Type B pancreatic cell (in vitro differentiated cells): ENCODE data around the gene ROR1. TPM values are rescaled to one million over a fixed set of nuclear protein-coding genes. Genes with fewer than 3 reads are reported as not detected.

Source experiments
- DNase-seq: peaks from one replicate; pipeline ENCODE4 v3.0.0; 2021; ENCODE audit warnings: mixed read lengths; ENCODE audit not compliant: unreplicated experiment; ENCODE audit errors: extremely low spot score
- H3K27ac Mint-ChIP-seq: 2 replicates; pipeline ENCODE4 v1.8.0; 2021; ENCODE audit warnings: mild to moderate bottlenecking, mixed read lengths
- H3K27me3 Mint-ChIP-seq: 2 replicates; pipeline ENCODE4 v1.8.0; 2021; ENCODE audit warnings: mixed read lengths
- H3K36me3 Mint-ChIP-seq: 2 replicates; pipeline ENCODE4 v1.8.0; 2021; ENCODE audit warnings: mixed read lengths
- H3K4me1 Mint-ChIP-seq: one replicate; pipeline ENCODE4 v1.8.0; 2021; ENCODE audit warnings: mixed read lengths; ENCODE audit not compliant: unreplicated experiment
- H3K4me3 Mint-ChIP-seq: 2 replicates; pipeline ENCODE4 v1.8.0; 2021; ENCODE audit warnings: mild to moderate bottlenecking, mixed read lengths
- H3K9me3 Mint-ChIP-seq: 2 replicates; pipeline ENCODE4 v1.8.0; 2021; ENCODE audit warnings: mixed read lengths
- CTCF ChIP-seq: fragments of 200-600 bp; sonication (generic); conservative IDR thresholded peaks from 2 replicates; pipeline ENCODE4 v1.5.0; 2021; ENCODE audit warnings: antibody characterized with exemption, mild to moderate bottlenecking
- total RNA-seq: library from RNA; stranded (reverse); gene quantifications from 2 replicates; pipeline ENCODE4 v1.2.1, GENCODE V29; 2021; ENCODE audit warnings: low replicate concordance

Gene ROR1
- total RNA-seq, 1 donor from 2014 or later, result 32.0 TPM

- Mint-ChIP-seq H3K9me3 (no peaks in the 10 kb centered on the region), H3K4me3 (no peak overlapping the region), H3K27me3 (no peaks in the 10 kb centered on the region), H3K27ac (no peak overlapping the region), H3K4me1 (peaks cover 23% of the 10 kb centered on the region), H3K36me3 (peaks cover 31% of the 10 kb centered on the region)
- TF ChIP-seq CTCF, result no peak
- DNase-seq, result no peak
Observed at GRCh38 chr1:64176659-64177058, 402.8 kb downstream of the ROR1 start.

GRCh38 chr1:64179588-64179987 is 405.8 kb downstream of the ROR1 start:
- Mint-ChIP-seq H3K9me3 (no peaks in the 10 kb centered on the region), H3K4me1 (peaks cover 20% of the 10 kb centered on the region), H3K27me3 (no peaks in the 10 kb centered on the region), H3K27ac (no peak overlapping the region), H3K4me3 (no peak overlapping the region), H3K36me3 (peaks cover 31% of the 10 kb centered on the region)
- no peak for DNase-seq
- no peak for TF ChIP-seq CTCF

- Mint-ChIP-seq H3K27me3 (no peaks in the 10 kb centered on the region), H3K4me3 (no peak overlapping the region), H3K36me3 (peaks cover 18% of the 10 kb centered on the region), H3K27ac (peak overlapping the region; percentile 11), H3K9me3 (no peaks in the 10 kb centered on the region), H3K4me1 (peaks cover 20% of the 10 kb centered on the region)
- no peak for DNase-seq
- TF ChIP-seq CTCF, result no peak
Observed at GRCh38 chr1:64182207-64182606, 408.4 kb downstream of the ROR1 start.

GRCh38 chr1:64183395-64184002 is 409.7 kb downstream of the ROR1 start:
- no peak overlapping the region for H3K4me3 Mint-ChIP-seq
- H3K36me3 Mint-ChIP-seq, result peaks cover 6% of the 10 kb centered on the region
- no peaks in the 10 kb centered on the region for H3K27me3 Mint-ChIP-seq
- H3K4me1 Mint-ChIP-seq, result peaks cover 20% of the 10 kb centered on the region
- TF ChIP-seq CTCF, result no peak
- H3K27ac Mint-ChIP-seq, result no peak overlapping the region
- no peak for DNase-seq
- no peaks in the 10 kb centered on the region for H3K9me3 Mint-ChIP-seq

GRCh38 chr1:64184003-64184440 is 410.2 kb downstream of the ROR1 start:
- Mint-ChIP-seq H3K27ac (no peak overlapping the region), H3K27me3 (no peaks in the 10 kb centered on the region), H3K4me3 (no peak overlapping the region), H3K4me1 (peaks cover 20% of the 10 kb centered on the region), H3K36me3 (peaks cover 3% of the 10 kb centered on the region), H3K9me3 (no peaks in the 10 kb centered on the region)
- DNase-seq, result no peak
- no peak for TF ChIP-seq CTCF
